DOHH2 (cell line): ENCODE data around the gene ACTR10.

Experiments used
- H3F3A ChIP-seq: fragments of 200-600 bp; sonication (generic), shearing (Covaris generic); 2 replicates; pipeline ENCODE4 v1.6.0; 2016; ENCODE audit warnings: antibody characterized with exemption, mild to moderate bottlenecking; ENCODE audit not compliant: control insufficient read depth, insufficient read depth
- H3K27ac ChIP-seq: fragments of 200-600 bp; sonication (generic); 2 replicates; pipeline ENCODE4 v1.5.1; 2014; ENCODE audit warnings: low read depth, mild to moderate bottlenecking, low read length, moderate library complexity
- H3K27me3 ChIP-seq: fragments of 200-600 bp; sonication (generic); 2 replicates; pipeline ENCODE4 v1.6.1; 2014; ENCODE audit warnings: mild to moderate bottlenecking, low read length, mixed read lengths; ENCODE audit not compliant: control insufficient read depth
- H3K36me3 ChIP-seq: fragments of 200-600 bp; sonication (generic); 2 replicates; pipeline ENCODE4 v1.6.1; 2014; ENCODE audit warnings: mild to moderate bottlenecking, low read length, moderate library complexity, mixed read lengths; ENCODE audit not compliant: control insufficient read depth
- H3K4me1 ChIP-seq: fragments of 200-600 bp; sonication (generic); 2 replicates; pipeline ENCODE4 v1.6.1; 2014; ENCODE audit warnings: mild to moderate bottlenecking, low read length, mixed read lengths; ENCODE audit not compliant: control insufficient read depth
- H3K4me2 ChIP-seq: fragments of 200-600 bp; sonication (generic); 2 replicates; pipeline ENCODE4 v1.6.0; 2014; ENCODE audit warnings: mild to moderate bottlenecking, low read length, moderate library complexity
- H3K4me3 ChIP-seq: fragments of 200-600 bp; sonication (generic); 2 replicates; pipeline ENCODE4 v1.5.1; 2014; ENCODE audit warnings: mild to moderate bottlenecking, low read length, mixed read lengths
- H3K79me2 ChIP-seq: fragments of 200-600 bp; sonication (generic); 2 replicates; pipeline ENCODE4 v1.6.1; 2014; ENCODE audit warnings: mild to moderate bottlenecking, low read length, mixed read lengths; ENCODE audit not compliant: control insufficient read depth
- H3K9me2 ChIP-seq: fragments of 200-600 bp; sonication (generic); replicated peaks from 2 replicates; pipeline ENCODE4 v1.6.1; 2014; ENCODE audit warnings: mild to moderate bottlenecking, low read length, mixed read lengths; ENCODE audit not compliant: control insufficient read depth
- H3K9me3 ChIP-seq: fragments of 200-600 bp; sonication (generic); 2 replicates; pipeline ENCODE4 v1.6.1; 2014; ENCODE audit warnings: antibody characterized with exemption, low read length, mixed read lengths; ENCODE audit not compliant: control insufficient read depth, insufficient read depth
- H4K20me1 ChIP-seq: fragments of 200-600 bp; sonication (generic); 2 replicates; pipeline ENCODE4 v1.6.0; 2014; ENCODE audit warnings: low read depth, mild to moderate bottlenecking, antibody characterized with exemption, low read length, moderate library complexity; ENCODE audit not compliant: control insufficient read depth, insufficient read depth
- CTCF ChIP-seq: fragments of 200-600 bp; sonication (generic); IDR thresholded peaks from one replicate; pipeline ENCODE4 v1.5.1; 2014; ENCODE audit warnings: antibody characterized with exemption, mild to moderate bottlenecking, low read depth, low read length; ENCODE audit not compliant: poor library complexity, severe bottlenecking
- EZH2phosphoT487 ChIP-seq: fragments of 200-600 bp; sonication (generic); IDR thresholded peaks from 2 replicates; pipeline ENCODE4 v1.6.1; 2017; ENCODE audit warnings: borderline replicate concordance, mild to moderate bottlenecking, antibody characterized with exemption, low read length, moderate library complexity, mixed read lengths

ACTR10 gene

GRCh38 chr14:58199726-58200479 lies at the start of gene ACTR10:
ACTR10 (plus strand) TSS chr14:58200149; CDS start chr14:58200218, 69 bp downstream.
- peaks cover 22% of the 10 kb centered on the region for H3K4me1 ChIP-seq
- no peaks in the 10 kb centered on the region for H4K20me1 ChIP-seq
- no peaks in the 10 kb centered on the region for H3F3A ChIP-seq
- no peaks in the 10 kb centered on the region for H3K9me2 ChIP-seq
- no peak for TF ChIP-seq EZH2phosphoT487
- no peak for TF ChIP-seq CTCF
- H3K4me3 ChIP-seq: peak within 1 kb of the TSS; percentile 96
- H3K36me3 ChIP-seq: peaks cover 9% of the 10 kb centered on the region; the same call in 1 of the 2 replicates
- H3K79me2 ChIP-seq: peaks cover 33% of the 10 kb centered on the region
- H3K4me2 ChIP-seq: peak within 1 kb of the TSS; percentile 87
- H3K27me3 ChIP-seq: no peaks in the 10 kb centered on the region
- H3K9me3 ChIP-seq: no peaks in the 10 kb centered on the region
- peak within 1 kb of the TSS; percentile 70 for H3K27ac ChIP-seq

GRCh38 chr14:58150243-58150805 lies 49.6 kb upstream of the ACTR10 start:
- Histone ChIP-seq H3K36me3 (no peaks in the 10 kb centered on the region), H3K27ac (no peak overlapping the region), H4K20me1 (no peaks in the 10 kb centered on the region), H3K4me2 (no peak overlapping the region), H3K27me3 (peaks cover 56% of the 10 kb centered on the region), H3K4me1 (peaks cover 9% of the 10 kb centered on the region), H3K9me2 (no peaks in the 10 kb centered on the region), H3K4me3 (no peak overlapping the region), H3K79me2 (no peaks in the 10 kb centered on the region), H3K9me3 (no peaks in the 10 kb centered on the region), H3F3A (no peaks in the 10 kb centered on the region)
- TF ChIP-seq CTCF (no peak), EZH2phosphoT487 (no peak)

GRCh38 chr14:58151133-58152013 lies 48.6 kb upstream of the ACTR10 start:
- Histone ChIP-seq H3K4me2 (peak overlapping the region; percentile 96), H3F3A (no peaks in the 10 kb centered on the region), H4K20me1 (no peaks in the 10 kb centered on the region), H3K79me2 (no peaks in the 10 kb centered on the region), H3K9me3 (no peaks in the 10 kb centered on the region), H3K4me1 (peaks cover 9% of the 10 kb centered on the region), H3K4me3 (peak overlapping the region; percentile 82), H3K9me2 (no peaks in the 10 kb centered on the region), H3K27me3 (peaks cover 56% of the 10 kb centered on the region), H3K36me3 (no peaks in the 10 kb centered on the region), H3K27ac (no peak overlapping the region)
- TF ChIP-seq EZH2phosphoT487 (no peak; the same call in 1 of the 2 replicates), CTCF (no peak)
